GM18502 (cell line): ENCODE measurements around the gene POR.
A peak's percentile ranks its signal among the peaks of the same experiment; 100 is the strongest.
"Not testable (repeated sequence)": the region's sequence is repeated elsewhere in the genome, so short reads cannot be mapped to it uniquely, and the experiment has no call there.

Experiments used
- ATAC-seq: cut with Tn5 transposase; IDR thresholded peaks from one replicate; pipeline ENCODE4 v1.9.1; 2021; ENCODE audit warnings: mild to moderate bottlenecking; ENCODE audit not compliant: unreplicated experiment, poor library complexity

Gene POR

DNA sequence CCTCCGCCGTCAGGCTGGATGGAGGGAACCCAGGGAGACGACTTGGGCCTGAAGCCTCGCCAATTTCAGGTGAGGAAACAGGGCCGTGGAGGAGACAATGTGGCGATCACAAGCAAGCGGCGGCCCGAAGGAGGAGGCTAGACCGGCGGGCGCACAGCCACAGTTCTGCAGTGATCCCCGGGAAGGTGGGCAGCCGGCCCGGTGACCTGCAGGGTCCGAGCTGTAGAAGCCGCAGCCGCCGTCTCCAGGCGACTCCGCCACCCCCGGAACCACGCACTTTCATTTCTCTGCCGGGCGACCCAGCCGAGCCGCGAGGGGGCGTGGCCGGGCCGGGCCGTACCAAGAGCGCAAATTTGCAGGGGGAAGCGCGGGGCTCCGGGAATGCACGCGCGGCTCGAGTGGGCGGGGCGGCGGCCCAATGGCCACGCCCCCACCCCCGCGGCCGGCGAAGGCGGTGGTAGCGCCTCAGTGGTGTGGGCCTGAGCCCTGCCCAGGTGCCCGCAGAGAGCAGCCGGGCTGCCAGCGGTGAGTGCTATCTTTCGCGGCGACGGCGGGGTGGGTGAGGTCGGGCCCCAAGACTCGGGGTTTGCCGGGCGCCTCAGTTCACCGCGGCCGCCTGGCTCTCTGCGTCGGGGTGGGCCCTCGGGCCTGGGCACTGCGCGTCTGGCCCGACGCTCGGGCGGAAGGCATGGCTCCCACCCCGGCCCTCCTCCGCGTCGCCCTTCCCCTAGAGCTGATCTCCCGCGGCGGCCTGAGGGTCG, at the start of gene POR:
TSS of gene POR (plus strand) at position 501 of the 761 bp plus-strand sequence. CDS start 38,847 bp downstream, outside the sequence.
- peak; percentile 95 for ATAC-seq

DNA sequence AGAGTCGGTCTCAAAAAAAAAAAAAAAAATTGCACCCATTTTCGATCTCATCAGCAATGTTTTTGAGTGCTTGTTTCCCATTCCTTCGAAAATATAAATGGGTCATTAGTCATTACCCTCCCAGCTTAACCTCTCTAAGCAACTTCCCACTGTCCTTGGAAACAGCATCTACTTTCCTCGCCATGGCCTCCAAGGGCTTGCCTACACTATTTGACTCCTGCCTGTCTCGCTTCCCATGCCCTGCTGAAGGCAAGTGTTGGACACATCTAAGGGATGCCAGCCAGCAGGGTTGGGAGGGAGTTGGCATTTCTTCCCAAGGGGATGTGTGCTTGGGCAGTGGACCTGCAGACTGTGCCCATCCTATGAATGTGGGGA, 48.9 kb upstream of the POR start:
- ATAC-seq: no peak

DNA sequence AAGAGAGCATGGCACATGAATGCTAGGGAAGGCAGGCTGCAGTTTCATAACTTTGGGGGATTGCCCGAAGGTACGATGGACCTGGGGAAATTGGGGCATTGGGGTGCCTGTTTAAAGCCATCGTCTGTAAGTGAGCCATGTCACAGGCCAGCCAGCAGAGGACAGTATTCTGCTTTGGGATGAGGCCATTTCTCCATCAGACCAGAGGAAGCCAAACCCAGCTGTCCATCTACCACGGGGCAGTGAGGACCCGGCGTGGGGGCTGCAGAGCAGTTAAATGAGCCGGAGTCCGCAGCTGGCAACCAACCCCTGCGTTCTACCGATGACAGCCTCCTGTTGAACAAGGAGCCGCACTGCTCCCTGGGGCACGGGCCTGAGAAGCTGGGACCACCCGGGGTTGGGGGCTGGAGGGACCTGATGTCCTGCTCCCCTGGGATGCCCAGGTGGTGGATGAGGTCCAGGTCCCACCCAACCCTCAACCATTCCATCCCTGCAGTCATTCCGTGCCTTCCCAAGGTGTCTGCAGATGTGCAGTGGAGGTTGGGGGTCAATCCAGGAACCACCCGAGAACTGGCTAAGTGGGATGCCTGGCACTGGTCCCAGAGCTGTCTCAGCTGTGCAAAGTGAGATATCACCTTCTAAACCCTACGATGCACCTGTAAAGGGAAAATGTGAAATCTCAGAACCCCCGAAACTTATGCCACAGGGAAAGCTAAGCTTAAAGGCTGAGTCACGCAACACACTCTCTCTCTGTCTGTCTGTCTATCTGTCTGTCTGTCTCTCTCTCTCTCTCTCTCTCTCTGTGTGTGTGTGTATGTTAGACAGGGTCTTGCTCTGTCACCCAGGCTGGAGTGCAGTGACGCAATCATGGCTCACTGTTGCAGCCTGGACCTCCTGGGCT, 48.2 kb upstream of the POR start:
- ATAC-seq: no peak

GRCh38 chr7:75867390-75867717, 47.6 kb upstream of the POR start:
- no peak for ATAC-seq

- ATAC-seq: no peak
These were observed 46.8 kb upstream of the POR start for GRCh38 chr7:75868153-75868552.

DNA sequence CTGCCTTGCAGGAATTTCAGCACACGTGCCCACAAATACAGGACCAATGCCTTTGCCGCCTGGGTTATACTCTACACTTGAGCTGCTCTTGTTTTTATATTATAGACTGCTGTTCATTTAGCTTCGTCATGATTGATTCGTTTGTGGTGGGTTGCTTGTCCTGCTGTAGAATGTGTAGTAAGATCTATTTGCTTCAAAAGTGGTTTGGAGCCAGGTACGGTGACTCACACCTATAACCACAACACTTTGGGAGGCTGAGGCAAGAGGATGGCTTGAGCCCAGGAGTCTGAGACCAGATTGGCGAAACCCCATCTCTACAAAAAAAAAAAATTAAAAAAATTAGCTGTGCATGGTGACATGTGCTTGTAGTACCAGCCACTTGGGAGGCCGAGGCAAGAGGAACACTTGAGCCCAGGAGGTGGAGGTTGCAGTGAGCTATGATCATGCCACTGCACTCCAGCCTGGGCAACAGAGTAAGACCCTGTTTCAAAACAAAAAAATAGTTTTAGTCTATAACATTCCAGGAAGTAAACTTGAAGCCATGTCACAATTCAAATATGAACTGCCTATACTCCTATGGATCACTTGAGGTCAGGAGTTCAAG, 45.1 kb upstream of the POR start:
- no peak for ATAC-seq

GRCh38 chr7:75870557-75871161, 44.3 kb upstream of the POR start:
- no peak for ATAC-seq

DNA sequence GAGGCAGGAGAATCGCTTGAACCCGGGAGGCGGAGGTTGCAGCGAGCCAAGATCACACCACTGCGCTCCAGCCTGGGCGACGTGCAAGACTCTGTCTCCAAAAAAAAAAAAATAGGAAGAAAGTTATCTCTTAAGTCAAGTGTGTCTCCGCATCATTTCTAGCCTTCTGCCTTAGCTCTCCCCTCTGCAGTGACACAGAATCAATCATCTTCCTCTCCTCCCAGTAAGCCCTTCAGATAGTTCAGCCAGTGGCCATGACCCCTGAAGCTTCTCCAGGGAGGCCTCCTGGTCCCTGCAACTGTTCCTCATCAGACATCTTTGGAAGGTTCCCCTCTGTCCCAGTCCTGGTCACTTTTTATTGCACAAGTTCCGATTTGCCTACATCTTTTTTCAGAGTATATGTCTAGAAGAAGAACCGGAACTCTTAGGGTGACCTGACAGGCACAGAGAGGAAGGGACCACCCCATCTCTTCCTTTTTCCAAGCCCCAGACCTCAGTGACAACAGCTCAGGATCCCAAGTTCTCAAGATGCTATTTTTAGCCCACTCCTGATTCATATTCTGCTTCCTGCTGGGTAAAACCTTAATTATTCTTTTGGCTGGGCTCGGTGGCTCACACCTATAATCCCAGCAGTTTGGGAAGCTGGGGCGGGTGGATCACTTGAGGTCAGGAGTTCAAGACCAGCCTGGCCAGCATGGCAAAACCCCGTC, 42.7 kb upstream of the POR start:
- no peak for ATAC-seq

GRCh38 chr7:75874180-75874579, 40.8 kb upstream of the POR start:
- ATAC-seq: not testable (repeated sequence)

DNA sequence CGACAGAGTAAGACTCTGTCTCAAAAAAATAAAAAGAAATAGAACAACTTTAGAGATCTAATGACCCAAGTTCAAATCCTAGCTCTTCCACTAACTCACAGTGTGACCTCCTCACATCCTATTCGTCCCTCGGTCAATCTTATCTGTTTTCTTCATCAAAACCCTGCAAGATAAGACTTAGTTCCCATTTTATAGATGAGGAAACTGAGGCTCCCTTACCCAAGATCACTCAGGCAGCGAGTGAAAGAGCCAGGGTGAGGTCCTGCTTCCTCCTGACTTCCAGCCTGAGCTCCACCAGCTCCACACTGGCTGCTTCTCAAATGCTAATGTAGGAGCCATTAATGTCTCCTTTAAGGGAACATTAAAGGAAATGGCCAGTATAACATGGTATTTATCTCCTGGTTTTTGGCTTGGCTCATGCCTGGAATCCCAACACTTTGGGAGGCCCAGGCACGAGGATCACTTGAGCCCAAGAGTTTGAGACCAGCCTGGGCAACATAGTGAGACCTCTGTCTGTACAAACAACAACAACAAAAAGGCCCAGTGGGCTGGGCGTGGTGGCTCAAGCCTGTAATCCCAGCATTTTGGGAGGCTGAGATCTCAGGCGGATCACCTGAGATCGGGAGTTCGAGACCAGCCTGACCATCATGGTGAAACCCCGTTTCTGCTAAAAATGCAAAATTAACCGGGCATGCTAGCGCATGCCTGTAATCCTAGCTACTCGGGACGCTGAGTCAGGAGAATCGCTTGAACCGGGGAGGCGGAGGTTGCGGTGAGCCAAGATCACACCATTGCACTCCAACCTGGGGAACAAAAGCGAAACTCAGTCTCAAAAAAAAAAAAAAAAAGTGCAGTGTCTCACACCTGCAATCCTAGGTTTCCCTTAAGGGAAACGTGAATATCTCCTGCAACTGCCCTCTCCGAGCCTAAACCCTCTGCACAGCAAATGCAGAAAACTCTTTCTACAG, 39.6 kb upstream of the POR start:
- no peak for ATAC-seq

GRCh38 chr7:75876126-75876881, 38.7 kb upstream of the POR start:
- no peak for ATAC-seq

DNA sequence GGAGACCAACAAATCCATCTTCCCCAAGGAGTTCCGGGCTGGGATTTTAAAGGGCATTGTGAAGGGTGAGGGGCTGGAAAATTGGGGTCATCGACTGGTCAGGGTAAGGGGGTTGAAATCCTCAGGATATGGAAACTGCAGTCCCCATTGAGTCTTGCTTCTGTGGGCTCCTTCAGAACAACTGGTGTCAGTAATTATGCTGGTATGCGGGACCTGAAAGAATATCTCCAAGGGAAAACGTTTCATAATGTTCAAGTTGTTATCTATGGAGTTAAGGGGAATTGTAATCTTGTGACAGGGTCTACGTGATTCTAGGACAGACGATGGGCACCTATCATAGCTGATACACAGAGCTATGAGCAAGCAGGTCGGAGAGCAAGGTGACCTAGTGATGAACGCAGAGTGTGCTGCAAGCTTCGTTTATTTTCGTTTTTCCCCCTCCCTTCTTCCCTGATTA, 36.6 kb upstream of the POR start:
- ATAC-seq: peak; percentile 37

GRCh38 chr7:75878769-75879611, 36.0 kb upstream of the POR start, which contains the start of gene RHBDD2:
Gene RHBDD2, plus strand, starts transcription at chr7:75879034. Its CDS starts 49 bp downstream, at chr7:75879083.
- peak; percentile 93 for ATAC-seq

GRCh38 chr7:75879771-75880184, 35.2 kb upstream of the POR start:
- ATAC-seq: no peak

DNA sequence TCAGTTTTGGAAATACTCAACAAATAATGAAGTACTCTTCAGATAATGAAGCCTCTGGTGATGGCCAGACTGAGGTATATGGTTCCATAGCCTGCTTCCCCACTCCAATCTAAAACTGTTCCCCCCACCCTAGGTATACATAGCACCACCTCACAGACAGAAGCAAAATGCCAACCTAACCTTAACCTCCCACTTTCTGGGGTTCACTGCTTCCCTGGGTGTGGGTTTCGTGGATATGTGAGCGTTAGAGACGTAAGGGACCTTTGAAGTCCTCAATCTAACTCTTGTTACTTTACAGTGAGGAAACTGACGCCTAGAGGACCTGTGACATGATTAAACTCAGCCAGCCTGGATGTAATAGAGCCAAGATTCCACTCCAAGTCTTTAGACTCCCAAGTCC, 34.7 kb upstream of the POR start:
- ATAC-seq: no peak

- ATAC-seq: no peak
These were observed 33.4 kb upstream of the POR start for GRCh38 chr7:75881436-75882095.
